AG04450 (cell line): ENCODE results near the gene PAK2. TPM values are rescaled to one million over a fixed set of nuclear protein-coding genes. Genes with fewer than 3 reads are reported as not detected.
A peak's percentile ranks its signal among the peaks of the same experiment; 100 is the strongest.
"Not testable (repeated sequence)": the region's sequence is repeated elsewhere in the genome, so short reads cannot be mapped to it uniquely, and the experiment has no call there.

Source experiments
- CTCF ChIA-PET: fragments of 300-600, 350-600 bp; formaldehyde crosslinking; extraction: SDS; loops from one replicate; lab custom pipeline; 2022; ENCODE audit warnings: antibody characterized with exemption, inconsistent platforms; lab: Charles Lee
- POLR2A ChIA-PET: fragments of 350-600 bp; formaldehyde crosslinking; extraction: SDS; loops from one replicate; lab custom pipeline; 2021; ENCODE audit warnings: antibody characterized with exemption, inconsistent platforms; lab: Yijun Ruan, JAX
- DNase-seq: peaks from one replicate; pipeline ENCODE4 v3.0.0-alpha.2; 2011; ENCODE audit warnings: low read depth, low spot score
- H3K27ac ChIP-seq: one replicate; pipeline ENCODE4 v1.5.1; 2012; ENCODE audit warnings: low read depth, low read length, control low read depth
- H3K27me3 ChIP-seq: one replicate; pipeline ENCODE4 v1.6.0; 2012; ENCODE audit warnings: low read length; ENCODE audit not compliant: control insufficient read depth, insufficient read depth
- H3K4me3 ChIP-seq: 2 replicates; pipeline ENCODE4 v1.5.1; 2011; ENCODE audit warnings: mild to moderate bottlenecking, low read depth, low read length, control low read depth
- H3K9me3 ChIP-seq: 2 replicates; pipeline ENCODE4 v1.5.1; 2012; ENCODE audit warnings: low read length; ENCODE audit not compliant: control insufficient read depth, insufficient read depth
- polyA plus RNA-seq: library from polyadenylated mRNA; depleted of rRNA; stranded (reverse); fragments of >200 nt; gene quantifications from 2 replicates; pipeline ENCODE4 v1.2.3, GENCODE V29; 2011
- TF ChIP-seq, protein P1 (sequence below): IDR thresholded peaks from 2 replicates; pipeline ENCODE4 v1.5.1; 2011; ENCODE audit warnings: low read depth, low read length, control low read depth, inconsistent platforms

The PAK2 gene
- polyA plus RNA-seq, 1 experiment = 51.0 TPM

DNA sequence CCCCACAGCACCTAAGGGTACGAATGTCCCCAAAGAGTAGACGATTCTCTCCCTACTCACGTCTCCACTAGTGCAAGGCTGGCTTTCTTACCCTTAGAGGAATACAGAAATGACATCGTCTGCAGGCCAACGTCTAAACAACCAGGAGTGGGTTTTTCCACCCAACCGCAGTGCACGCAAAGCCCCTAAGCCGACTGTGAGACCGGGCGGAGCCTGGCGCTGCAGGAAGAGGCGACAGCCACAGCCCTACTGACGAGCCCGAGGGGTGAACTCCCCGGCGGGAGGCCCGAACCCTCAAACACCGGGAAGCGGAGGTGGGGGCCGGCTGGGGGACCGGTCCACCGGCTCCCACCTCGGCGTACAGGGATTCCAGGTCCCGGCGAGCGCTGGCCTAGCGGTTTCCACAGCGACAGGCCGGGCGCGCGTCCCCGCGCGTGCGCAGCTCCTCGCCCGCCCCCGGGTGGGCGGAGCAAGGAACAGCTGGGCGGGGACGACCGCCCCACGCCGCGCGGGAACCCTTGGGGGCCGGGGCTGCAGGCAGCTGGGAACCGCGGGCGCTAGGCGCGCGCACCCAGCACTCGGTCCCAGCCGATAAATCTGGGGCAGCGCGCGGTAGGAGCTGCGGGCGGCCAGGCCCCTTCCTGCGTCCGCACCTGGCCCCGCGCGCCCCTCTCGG, 27.7 kb upstream of the PAK2 start, which contains the start of the genes CEP19 and PIGX:
TSS of gene CEP19 (minus strand) at position 413 of the 676 bp plus-strand sequence. CDS start 3,593 bp downstream, outside the sequence.
TSS of gene PIGX (plus strand) at position 540 of the 676 bp plus-strand sequence.
- Histone ChIP-seq H3K27ac (peak within 1 kb of the TSS; percentile 86), H3K27me3 (no peaks in the 10 kb centered on the region), H3K4me3 (peak within 1 kb of the TSS; percentile 90), H3K9me3 (peaks cover 2% of the 10 kb centered on the region; the same call in 1 of the 2 replicates)
- TF ChIP-seq, protein P1, sequence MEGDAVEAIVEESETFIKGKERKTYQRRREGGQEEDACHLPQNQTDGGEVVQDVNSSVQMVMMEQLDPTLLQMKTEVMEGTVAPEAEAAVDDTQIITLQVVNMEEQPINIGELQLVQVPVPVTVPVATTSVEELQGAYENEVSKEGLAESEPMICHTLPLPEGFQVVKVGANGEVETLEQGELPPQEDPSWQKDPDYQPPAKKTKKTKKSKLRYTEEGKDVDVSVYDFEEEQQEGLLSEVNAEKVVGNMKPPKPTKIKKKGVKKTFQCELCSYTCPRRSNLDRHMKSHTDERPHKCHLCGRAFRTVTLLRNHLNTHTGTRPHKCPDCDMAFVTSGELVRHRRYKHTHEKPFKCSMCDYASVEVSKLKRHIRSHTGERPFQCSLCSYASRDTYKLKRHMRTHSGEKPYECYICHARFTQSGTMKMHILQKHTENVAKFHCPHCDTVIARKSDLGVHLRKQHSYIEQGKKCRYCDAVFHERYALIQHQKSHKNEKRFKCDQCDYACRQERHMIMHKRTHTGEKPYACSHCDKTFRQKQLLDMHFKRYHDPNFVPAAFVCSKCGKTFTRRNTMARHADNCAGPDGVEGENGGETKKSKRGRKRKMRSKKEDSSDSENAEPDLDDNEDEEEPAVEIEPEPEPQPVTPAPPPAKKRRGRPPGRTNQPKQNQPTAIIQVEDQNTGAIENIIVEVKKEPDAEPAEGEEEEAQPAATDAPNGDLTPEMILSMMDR = no peak
- peak; percentile 57 for DNase-seq
- ChIA-PET POLR2A (interaction anchor here (0.5 to 1.6 kb wide), 3 partner anchors 24 to 161 kb away, joined by 4 to 12 read pairs (median 10); partner anchors contain the start of gene PAK2), CTCF (interaction anchor here (1.1 kb wide), 1 partner anchor 102 kb away, joined by 3 read pairs; no protein-coding TSS in a partner anchor)

DNA sequence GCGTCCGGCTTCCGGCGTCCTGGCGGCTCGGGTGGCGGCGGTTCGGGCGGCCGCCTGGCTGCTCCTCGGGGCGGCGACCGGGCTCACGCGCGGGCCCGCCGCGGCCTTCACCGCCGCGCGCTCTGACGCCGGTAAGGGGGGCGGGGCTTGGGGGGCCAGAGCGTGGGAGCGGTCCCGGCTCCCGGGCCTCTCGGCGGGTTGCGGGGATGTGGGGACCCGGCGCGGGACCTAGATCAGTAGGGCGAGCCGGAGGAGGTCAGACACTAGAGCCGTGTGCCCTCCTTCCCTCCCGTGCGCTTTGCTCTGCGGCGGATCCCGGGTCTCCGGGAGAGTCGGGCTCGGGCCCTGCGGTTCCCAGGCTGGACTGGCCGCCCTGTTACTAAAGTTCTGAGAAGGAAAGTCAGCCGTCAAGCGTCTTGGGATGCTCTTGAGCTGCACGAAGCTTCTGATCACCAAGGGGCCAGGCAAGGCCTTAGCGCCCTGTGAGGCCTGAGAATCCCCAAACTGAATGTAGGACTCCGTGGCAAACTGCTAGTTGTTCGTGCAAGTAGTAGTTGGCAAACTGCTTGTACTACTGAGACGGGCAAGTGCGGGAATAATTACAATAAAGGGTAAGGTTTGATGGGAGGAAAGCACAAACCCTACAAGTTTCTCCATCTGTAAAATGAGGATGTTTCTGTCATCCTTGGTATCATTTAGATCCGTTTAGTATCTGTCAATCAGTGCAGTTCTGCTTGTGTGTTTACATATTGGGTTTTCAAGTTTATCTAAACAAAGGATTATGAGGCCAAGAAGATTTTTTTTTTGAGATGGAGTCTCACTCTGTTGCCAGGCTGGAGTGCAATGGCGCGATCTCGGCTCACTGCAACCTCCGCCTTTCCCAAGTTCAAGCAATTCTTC, 26.9 kb upstream of the PAK2 start:
- Histone ChIP-seq H3K27ac (peak overlapping the region; percentile 86), H3K9me3 (peaks cover 2% of the 10 kb centered on the region; the same call in 1 of the 2 replicates), H3K27me3 (no peaks in the 10 kb centered on the region), H3K4me3 (peak overlapping the region; percentile 90)
- DNase-seq = peak; percentile 10
- POLR2A ChIA-PET = interaction anchor here (0.5 to 1.6 kb wide), 3 partner anchors 25 to 160 kb away, joined by 4 to 12 read pairs (median 10); partner anchors contain the start of gene PAK2
- TF ChIP-seq, protein P1 = no peak
- CTCF ChIA-PET = interaction anchor here (1.1 kb wide), 1 partner anchor 103 kb away, joined by 3 read pairs; no protein-coding TSS in a partner anchor

DNA sequence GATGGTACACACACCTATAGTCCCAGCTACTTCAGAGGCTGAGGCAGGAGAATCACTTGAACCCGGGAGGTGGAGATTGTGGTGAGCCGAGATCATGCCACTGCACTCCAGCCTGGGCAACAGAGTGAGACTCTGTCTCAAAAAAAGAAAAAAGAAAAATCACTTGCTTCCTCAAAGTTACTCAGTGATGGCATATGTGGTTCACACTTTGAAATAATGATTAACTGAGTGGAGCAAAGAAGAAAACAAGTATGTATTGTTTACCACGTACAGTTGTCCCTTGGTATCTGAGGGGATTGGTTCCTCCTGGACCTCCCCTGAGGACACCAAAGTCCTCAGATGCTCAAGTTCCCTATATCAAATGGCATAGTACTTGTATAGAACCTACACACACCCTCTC, 22.5 kb upstream of the PAK2 start:
- H3K9me3 ChIP-seq, H3K4me3 ChIP-seq, POLR2A ChIA-PET, DNase-seq, H3K27me3 ChIP-seq, H3K27ac ChIP-seq: not testable (repeated sequence)
- CTCF ChIA-PET = interaction anchor here (1.2 kb wide), 1 partner anchor 23 kb away, joined by 3 read pairs; no protein-coding TSS in a partner anchor

DNA sequence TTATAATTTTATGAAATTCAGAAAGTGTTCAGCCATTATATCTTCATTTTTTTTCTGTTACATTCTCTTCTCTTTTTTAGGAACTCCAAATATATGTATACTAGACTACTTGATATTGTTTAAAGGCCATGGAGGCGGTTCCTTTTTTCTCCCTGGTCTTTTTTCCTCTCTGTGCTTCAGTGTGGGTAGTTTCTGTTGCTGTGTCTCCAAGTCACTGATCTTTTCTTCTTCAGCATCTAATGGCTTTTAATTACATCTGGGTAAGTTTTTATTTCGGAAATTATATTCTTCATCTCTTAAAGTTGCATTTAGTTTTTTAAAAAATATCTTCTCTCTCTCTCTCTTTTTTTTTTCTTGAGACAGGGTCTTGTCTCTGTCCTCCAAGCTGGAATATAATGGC, 18.6 kb upstream of the PAK2 start:
- no peak for DNase-seq
- H3K27me3 ChIP-seq = no peaks in the 10 kb centered on the region
- ChIA-PET POLR2A (no interaction called here), CTCF (no interaction called here)
- TF ChIP-seq, protein P1 = no peak
- no peak overlapping the region for H3K4me3 ChIP-seq
- no peak overlapping the region for H3K27ac ChIP-seq
- H3K9me3 ChIP-seq = peaks cover 4% of the 10 kb centered on the region; the same call in 1 of the 2 replicates
